ENCODE measurements around the gene ASTN2.

Gene ASTN2

GRCh38 chr9:116467740-116468351, 947.0 kb downstream of the ASTN2 start:
- Histone ChIP-seq H2BK12ac (ENCODE audit: low read length) (no peak overlapping the region), H2AFZ (ENCODE audit: low read length) (no peak overlapping the region), H3K27me3 (ENCODE audit: control insufficient read depth in 3 of 3, insufficient read depth in 3 of 3, low read depth in 1 of 3, low read length in 3 of 3) (no peaks in the 10 kb centered on the region), H3K4me1 (ENCODE audit: control insufficient read depth in 2 of 2, insufficient read depth in 1 of 2, low read depth in 1 of 2, low read length in 2 of 2) (peaks cover 20 to 47% of the 10 kb centered on the region in 2 donors), H4K8ac (ENCODE audit: low read depth, low read length) (no peak overlapping the region), H3K9ac (ENCODE audit: low read depth, low read length, poor library complexity) (no peak overlapping the region), H4K91ac (ENCODE audit: low read depth, low read length, poor library complexity) (no peak overlapping the region), H3K36me3 (replicated peaks in 1 of 2; ENCODE audit: control insufficient read depth in 2 of 2, insufficient read depth in 2 of 2, low read length in 2 of 2) (no peaks in the 10 kb centered on the region), H3K9me3 (replicated peaks in 1 of 2; ENCODE audit: control insufficient read depth in 2 of 2, insufficient read depth in 1 of 2, low read depth in 1 of 2, low read length in 2 of 2) (no peaks in the 10 kb centered on the region), H3K79me1 (ENCODE audit: low read depth, low read length) (no peaks in the 10 kb centered on the region), H2BK15ac (ENCODE audit: low read length) (no peak overlapping the region), H3K4ac (ENCODE audit: low read length) (no peak overlapping the region), H3K14ac (ENCODE audit: low read length) (no peak overlapping the region), H3K4me3 (ENCODE audit: low read length in 2 of 2) (no peak overlapping the region), H2BK5ac (ENCODE audit: low read length) (no peak overlapping the region), H3K4me2 (ENCODE audit: insufficient read depth, low read length, poor library complexity, severe bottlenecking) (no peak overlapping the region), H3K27ac (replicated peaks; ENCODE audit: low read length) (no peak overlapping the region), H2AK5ac (ENCODE audit: low read depth, low read length) (no peak overlapping the region), H2BK120ac (ENCODE audit: low read depth, low read length) (no peak overlapping the region), H3K18ac (ENCODE audit: low read length) (no peak overlapping the region), H3K23ac (ENCODE audit: low read depth, low read length, poor library complexity) (no peak overlapping the region)
- no peak for DNase-seq (ENCODE audit: low spot score)
- no CpG with 5 or more reads among the region's 3 CpGs for WGBS, 2 donors (ENCODE audit: extremely low coverage in 2 of 2, insufficient read length in 2 of 2, insufficient replicate concordance in 1 of 2)

DNA sequence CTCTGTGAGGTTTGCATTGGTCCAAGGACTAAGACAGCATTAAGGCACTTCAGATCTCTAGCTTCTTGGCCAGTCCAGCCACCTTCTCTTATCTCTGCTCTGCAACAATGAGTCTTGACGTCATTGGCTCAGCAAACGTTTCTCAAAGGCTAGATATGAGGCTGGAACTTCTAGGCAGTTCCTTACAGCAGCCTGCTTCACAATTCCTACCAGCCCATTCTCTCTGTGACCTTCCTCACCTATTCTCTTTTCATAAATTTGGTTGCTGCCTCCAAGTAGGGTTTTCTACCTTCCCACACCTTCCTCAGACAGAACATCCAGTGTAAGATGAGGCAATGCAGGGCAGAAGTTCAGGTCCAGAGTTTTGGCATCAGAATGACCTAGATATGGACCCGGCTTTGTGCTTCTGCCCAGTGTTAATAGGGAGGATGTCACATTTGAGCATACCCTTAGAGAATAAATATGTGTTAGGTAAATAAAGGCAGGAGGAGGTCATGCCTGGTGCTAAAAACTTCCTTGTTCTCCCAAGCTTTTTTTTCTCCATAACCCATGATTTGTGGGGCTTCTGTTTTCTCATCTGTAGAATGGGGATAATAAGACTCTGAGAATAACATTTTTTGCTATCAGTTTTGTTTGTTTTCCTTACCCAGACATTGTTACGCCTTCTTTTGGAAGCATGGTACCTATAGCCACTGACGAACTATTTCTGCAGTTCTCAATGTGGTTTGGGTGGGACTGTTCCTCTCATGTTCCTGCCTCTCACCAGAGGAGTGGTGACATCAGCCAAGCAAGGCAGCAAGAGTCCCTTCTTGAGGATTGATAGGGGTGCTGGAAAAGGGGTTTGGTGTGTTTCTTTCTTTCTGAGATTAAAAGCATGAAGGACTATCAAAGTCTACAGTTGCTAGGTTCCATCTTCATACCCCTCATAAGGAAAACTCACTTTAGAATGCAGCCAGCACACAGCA, 948.3 kb downstream of the ASTN2 start:
- no peaks in the 10 kb centered on the region for H3K36me3 ChIP-seq (replicated peaks in 1 of 2; ENCODE audit: control insufficient read depth in 2 of 2, insufficient read depth in 2 of 2, low read length in 2 of 2)
- no peak overlapping the region for H3K9ac ChIP-seq (ENCODE audit: low read depth, low read length, poor library complexity)
- WGBS, 2 donors (ENCODE audit: extremely low coverage in 2 of 2, insufficient read length in 2 of 2, insufficient replicate concordance in 1 of 2) = no CpG with 5 or more reads among the region's 5 CpGs
- H2BK12ac ChIP-seq (ENCODE audit: low read length) = no peak overlapping the region
- no peak overlapping the region for H2AFZ ChIP-seq (ENCODE audit: low read length)
- no peak overlapping the region for H3K27ac ChIP-seq (replicated peaks; ENCODE audit: low read length)
- no peak overlapping the region for H2BK120ac ChIP-seq (ENCODE audit: low read depth, low read length)
- no peak overlapping the region for H3K4me2 ChIP-seq (ENCODE audit: insufficient read depth, low read length, poor library complexity, severe bottlenecking)
- no peak overlapping the region for H3K4ac ChIP-seq (ENCODE audit: low read length)
- no peak overlapping the region for H4K91ac ChIP-seq (ENCODE audit: low read depth, low read length, poor library complexity)
- H3K79me1 ChIP-seq (ENCODE audit: low read depth, low read length) = no peaks in the 10 kb centered on the region
- H2AK5ac ChIP-seq (ENCODE audit: low read depth, low read length) = no peak overlapping the region
- H3K14ac ChIP-seq (ENCODE audit: low read length) = no peak overlapping the region
- H3K23ac ChIP-seq (ENCODE audit: low read depth, low read length, poor library complexity) = no peak overlapping the region
- no peaks in the 10 kb centered on the region for H3K27me3 ChIP-seq (ENCODE audit: control insufficient read depth in 3 of 3, insufficient read depth in 3 of 3, low read depth in 1 of 3, low read length in 3 of 3)
- no peak overlapping the region for H2BK15ac ChIP-seq (ENCODE audit: low read length)
- no peak overlapping the region for H3K18ac ChIP-seq (ENCODE audit: low read length)
- no peak overlapping the region for H2BK5ac ChIP-seq (ENCODE audit: low read length)
- H3K9me3 ChIP-seq (replicated peaks in 1 of 2; ENCODE audit: control insufficient read depth in 2 of 2, insufficient read depth in 1 of 2, low read depth in 1 of 2, low read length in 2 of 2) = no peaks in the 10 kb centered on the region
- no peak overlapping the region for H3K4me3 ChIP-seq (ENCODE audit: low read length in 2 of 2)
- no peak for DNase-seq (ENCODE audit: low spot score)
- peaks cover 15 to 38% of the 10 kb centered on the region in 2 donors for H3K4me1 ChIP-seq (ENCODE audit: control insufficient read depth in 2 of 2, insufficient read depth in 1 of 2, low read depth in 1 of 2, low read length in 2 of 2)
- H4K8ac ChIP-seq (ENCODE audit: low read depth, low read length) = no peak overlapping the region

- Histone ChIP-seq H3K18ac (ENCODE audit: low read length) (no peak overlapping the region), H3K4me2 (ENCODE audit: insufficient read depth, low read length, poor library complexity, severe bottlenecking) (no peak overlapping the region), H3K14ac (ENCODE audit: low read length) (no peak overlapping the region), H3K9ac (ENCODE audit: low read depth, low read length, poor library complexity) (no peak overlapping the region), H3K4ac (ENCODE audit: low read length) (no peak overlapping the region), H3K27ac (replicated peaks; ENCODE audit: low read length) (no peak overlapping the region), H2BK15ac (ENCODE audit: low read length) (no peak overlapping the region), H3K4me1 (ENCODE audit: control insufficient read depth in 2 of 2, insufficient read depth in 1 of 2, low read depth in 1 of 2, low read length in 2 of 2) (peaks cover 15 to 36% of the 10 kb centered on the region in 2 donors), H2BK12ac (ENCODE audit: low read length) (no peak overlapping the region), H3K36me3 (replicated peaks in 1 of 2; ENCODE audit: control insufficient read depth in 2 of 2, insufficient read depth in 2 of 2, low read length in 2 of 2) (no peaks in the 10 kb centered on the region), H3K4me3 (ENCODE audit: low read length in 2 of 2) (no peak overlapping the region), H2BK5ac (ENCODE audit: low read length) (no peak overlapping the region), H3K79me1 (ENCODE audit: low read depth, low read length) (no peaks in the 10 kb centered on the region), H4K8ac (ENCODE audit: low read depth, low read length) (no peak overlapping the region), H3K27me3 (ENCODE audit: control insufficient read depth in 3 of 3, insufficient read depth in 3 of 3, low read depth in 1 of 3, low read length in 3 of 3) (no peaks in the 10 kb centered on the region), H2BK120ac (ENCODE audit: low read depth, low read length) (no peak overlapping the region), H2AFZ (ENCODE audit: low read length) (no peak overlapping the region), H2AK5ac (ENCODE audit: low read depth, low read length) (no peak overlapping the region), H3K23ac (ENCODE audit: low read depth, low read length, poor library complexity) (no peak overlapping the region), H3K9me3 (replicated peaks in 1 of 2; ENCODE audit: control insufficient read depth in 2 of 2, insufficient read depth in 1 of 2, low read depth in 1 of 2, low read length in 2 of 2) (no peaks in the 10 kb centered on the region), H4K91ac (ENCODE audit: low read depth, low read length, poor library complexity) (no peak overlapping the region)
- no peak for DNase-seq (ENCODE audit: low spot score)
- no CpG with 5 or more reads among the region's 9 CpGs for WGBS, 2 donors (ENCODE audit: extremely low coverage in 2 of 2, insufficient read length in 2 of 2, insufficient replicate concordance in 1 of 2)
These were observed 949.1 kb downstream of the ASTN2 start for GRCh38 chr9:116465576-116466270.
